ENCODE measurements around the gene GINS2. TPM values are rescaled to one million over a fixed set of nuclear protein-coding genes. Genes with fewer than 3 reads are reported as not detected.

The GINS2 gene
- total RNA-seq, 1 experiment from 2014 or later, result 52.7 TPM

DNA sequence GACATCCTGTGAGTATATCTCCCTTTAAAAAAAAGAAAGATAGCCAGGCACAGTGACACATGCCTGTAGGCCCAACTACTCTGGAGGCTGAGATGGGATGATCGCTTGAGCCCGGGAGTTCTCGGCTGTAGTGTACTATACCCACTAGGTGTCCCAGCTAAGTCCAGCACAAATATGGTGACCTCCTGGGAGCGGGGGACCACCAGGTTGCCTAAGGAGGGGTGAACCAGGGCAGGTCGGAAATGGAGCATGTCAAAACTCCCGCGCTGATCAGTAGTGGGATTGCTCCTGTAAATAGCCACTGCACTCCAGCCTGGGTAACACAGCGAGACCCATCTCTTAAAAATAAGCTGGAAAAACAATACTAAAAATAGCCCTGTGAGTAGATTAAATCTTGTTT is 29.4 kb downstream of the GINS2 start:
- Histone ChIP-seq H3K27ac (ENCODE audit: insufficient read length, low read depth, low read length) (no peak overlapping the region), H3K79me2 (ENCODE audit: insufficient read depth, low read length) (no peaks in the 10 kb centered on the region), H2BK15ac (ENCODE audit: low read depth, low read length) (no peak overlapping the region), H2BK5ac (ENCODE audit: insufficient read length, low read length) (no peak overlapping the region), H3K4ac (ENCODE audit: low read depth, low read length) (no peak overlapping the region), H3K18ac (ENCODE audit: insufficient read length, low read depth, low read length) (no peak overlapping the region), H2AK5ac (ENCODE audit: insufficient read length, low read length) (no peak overlapping the region), H4K8ac (replicated peaks; ENCODE audit: insufficient read length, low read depth, low read length) (no peak overlapping the region), H3K79me1 (ENCODE audit: insufficient read depth, low read depth, low read length, poor library complexity, severe bottlenecking) (no peaks in the 10 kb centered on the region), H3K4me1 (ENCODE audit: insufficient read depth, low read length) (no peaks in the 10 kb centered on the region), H3K23ac (ENCODE audit: insufficient read length, low read depth, low read length) (no peak overlapping the region), H3K9me3 (ENCODE audit: control insufficient read depth, low read depth, low read length) (no peaks in the 10 kb centered on the region), H3K23me2 (ENCODE audit: insufficient read length, low read depth, low read length, poor library complexity, severe bottlenecking) (no peaks in the 10 kb centered on the region), H2BK120ac (ENCODE audit: low read depth, low read length, poor library complexity, severe bottlenecking) (no peak overlapping the region), H3K4me2 (ENCODE audit: insufficient read depth, insufficient read length, low read length) (no peak overlapping the region), H3K9ac (ENCODE audit: extremely low read depth, insufficient read length, low read length) (no peak overlapping the region), H4K5ac (ENCODE audit: insufficient read length, low read depth, low read length) (no peak overlapping the region), H2AFZ (ENCODE audit: low read length) (no peak overlapping the region), H3K56ac (ENCODE audit: insufficient read length, low read depth, low read length) (no peak overlapping the region), H3K27me3 (ENCODE audit: insufficient read depth, low read length) (no peaks in the 10 kb centered on the region), H4K20me1 (ENCODE audit: control insufficient read depth, insufficient read depth, insufficient read length) (no peaks in the 10 kb centered on the region), H3K14ac (ENCODE audit: insufficient read depth, low read length) (no peak overlapping the region), H2BK12ac (ENCODE audit: insufficient read length, low read depth, low read length) (no peak overlapping the region), H2BK20ac (ENCODE audit: low read depth, low read length, poor library complexity, severe bottlenecking) (no peak overlapping the region), H3T11ph (ENCODE audit: low read length) (no peak overlapping the region), H4K91ac (ENCODE audit: insufficient read length, low read depth, low read length) (no peak overlapping the region)
- Mint-ChIP-seq H3K27ac (0 out of 7 replicates have a peak overlapping the region, but pooled peaks have one; percentile 60 to 97 (median 84)), H3K4me3 (no peak overlapping the region), H3K4me1 (peaks cover 4% of the 10 kb centered on the region in 2 experiments; a peak in 3 of 4 replicates), H3K9me3 (no peaks in the 10 kb centered on the region), H3K36me3 (ENCODE audit: insufficient read depth in 1 of 3, low read depth in 3 of 3) (peaks cover 50 to 93% (median 91%) of the 10 kb centered on the region in 3 experiments), H3K27me3 (ENCODE audit: low read depth) (no peaks in the 10 kb centered on the region; the same call in 1 of the 2 replicates)
- no peak for DNase-seq
- TF ChIP-seq, protein P1, sequence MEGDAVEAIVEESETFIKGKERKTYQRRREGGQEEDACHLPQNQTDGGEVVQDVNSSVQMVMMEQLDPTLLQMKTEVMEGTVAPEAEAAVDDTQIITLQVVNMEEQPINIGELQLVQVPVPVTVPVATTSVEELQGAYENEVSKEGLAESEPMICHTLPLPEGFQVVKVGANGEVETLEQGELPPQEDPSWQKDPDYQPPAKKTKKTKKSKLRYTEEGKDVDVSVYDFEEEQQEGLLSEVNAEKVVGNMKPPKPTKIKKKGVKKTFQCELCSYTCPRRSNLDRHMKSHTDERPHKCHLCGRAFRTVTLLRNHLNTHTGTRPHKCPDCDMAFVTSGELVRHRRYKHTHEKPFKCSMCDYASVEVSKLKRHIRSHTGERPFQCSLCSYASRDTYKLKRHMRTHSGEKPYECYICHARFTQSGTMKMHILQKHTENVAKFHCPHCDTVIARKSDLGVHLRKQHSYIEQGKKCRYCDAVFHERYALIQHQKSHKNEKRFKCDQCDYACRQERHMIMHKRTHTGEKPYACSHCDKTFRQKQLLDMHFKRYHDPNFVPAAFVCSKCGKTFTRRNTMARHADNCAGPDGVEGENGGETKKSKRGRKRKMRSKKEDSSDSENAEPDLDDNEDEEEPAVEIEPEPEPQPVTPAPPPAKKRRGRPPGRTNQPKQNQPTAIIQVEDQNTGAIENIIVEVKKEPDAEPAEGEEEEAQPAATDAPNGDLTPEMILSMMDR (conservative IDR thresholded peaks at IDR 0.05), result no peak
- no CpG with 5 or more reads among the region's 8 CpGs for whole genome bisulfite sequencing (ENCODE audit: extremely low coverage, insufficient read length, low lambda C conversion rate)
